GM21367 (cell line): Measurements from ENCODE around the gene CHRNA1.

Source experiments
- ATAC-seq: cut with Tn5 transposase; IDR thresholded peaks from one replicate; pipeline ENCODE4 v1.9.1; 2021; ENCODE audit not compliant: unreplicated experiment

Gene CHRNA1

DNA sequence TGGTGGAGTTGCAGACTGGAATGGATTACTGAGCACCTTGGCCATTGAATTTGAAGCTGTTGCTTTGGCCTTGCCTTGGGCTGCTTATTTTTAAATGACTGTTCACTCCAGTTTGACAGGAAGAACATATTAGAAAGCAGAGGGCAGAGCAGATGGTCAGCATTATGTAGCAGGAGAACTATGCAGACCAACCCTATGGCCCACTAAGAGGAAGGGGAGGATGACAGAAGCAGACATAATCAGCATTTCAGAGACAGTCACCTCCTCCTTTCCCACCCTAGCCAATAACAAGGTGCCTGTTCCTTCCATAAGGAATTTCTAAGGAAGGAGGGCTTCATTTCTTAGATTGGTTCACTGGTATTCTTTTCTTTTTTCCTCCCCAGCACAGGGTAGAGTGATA, 2.4 kb downstream of the CHRNA1 start:
- ATAC-seq: no peak

DNA sequence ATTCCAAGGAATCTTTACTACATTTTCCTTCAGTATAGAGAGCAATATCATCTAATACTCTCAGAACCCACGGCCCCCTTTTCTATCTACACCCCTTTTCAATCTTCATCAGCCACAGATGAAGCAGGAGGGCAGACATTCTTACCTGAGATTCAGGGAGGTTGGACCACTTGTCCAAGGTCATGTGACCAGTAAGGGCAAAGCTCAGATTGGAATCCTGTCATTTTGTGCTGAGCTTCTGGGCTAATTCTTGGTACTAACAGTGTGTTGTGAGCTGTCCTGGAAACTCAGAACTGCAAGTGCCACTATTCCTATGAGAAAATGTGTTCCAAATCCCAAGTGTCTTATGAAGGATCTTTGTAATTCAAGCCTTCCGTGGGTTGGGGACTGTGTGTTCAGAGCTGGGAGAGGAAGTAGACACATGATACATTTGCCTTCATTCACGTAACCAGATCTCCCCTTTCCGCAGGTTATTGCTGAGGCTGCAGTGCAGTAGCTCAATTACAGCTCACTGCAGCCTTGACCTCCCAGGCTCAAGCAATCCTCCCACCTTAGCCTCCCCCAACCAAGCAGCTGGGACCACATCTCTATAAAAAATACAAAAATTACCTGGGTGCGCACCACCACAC, 3.3 kb downstream of the CHRNA1 start:
- no peak for ATAC-seq

GRCh38 chr2:174759381-174760065, 4.7 kb downstream of the CHRNA1 start:
- no peak for ATAC-seq

GRCh38 chr2:174756743-174757142, 7.5 kb downstream of the CHRNA1 start:
- no peak for ATAC-seq

DNA sequence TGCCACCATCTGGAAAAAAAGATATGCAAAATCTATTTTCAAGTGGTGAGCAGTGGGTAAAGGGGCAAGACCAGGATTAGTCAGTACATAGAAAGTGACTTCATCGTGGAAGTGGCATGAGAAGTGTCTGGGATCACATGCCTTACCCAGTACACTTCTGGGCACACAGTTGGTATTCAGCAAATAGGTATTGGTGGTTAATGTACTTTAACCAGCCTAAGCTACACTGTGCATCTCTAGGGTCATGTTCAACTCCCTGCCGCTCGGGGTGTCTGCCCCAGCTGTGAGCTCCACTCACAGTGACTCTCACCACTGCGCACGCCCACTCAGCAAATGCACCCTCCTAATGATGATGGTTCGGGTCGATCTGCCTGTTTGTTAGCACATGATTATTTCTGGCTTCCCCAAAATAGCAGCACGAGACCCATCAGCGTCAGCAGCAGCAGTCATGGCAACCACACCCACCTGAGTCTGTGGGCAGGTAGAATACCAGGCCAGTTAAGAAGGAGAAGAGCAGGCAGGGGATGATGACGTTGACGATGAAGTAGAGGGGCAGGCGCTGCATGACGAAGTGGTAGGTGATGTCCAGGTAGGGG, 11.1 kb downstream of the CHRNA1 start:
- peak; percentile 36 for ATAC-seq

DNA sequence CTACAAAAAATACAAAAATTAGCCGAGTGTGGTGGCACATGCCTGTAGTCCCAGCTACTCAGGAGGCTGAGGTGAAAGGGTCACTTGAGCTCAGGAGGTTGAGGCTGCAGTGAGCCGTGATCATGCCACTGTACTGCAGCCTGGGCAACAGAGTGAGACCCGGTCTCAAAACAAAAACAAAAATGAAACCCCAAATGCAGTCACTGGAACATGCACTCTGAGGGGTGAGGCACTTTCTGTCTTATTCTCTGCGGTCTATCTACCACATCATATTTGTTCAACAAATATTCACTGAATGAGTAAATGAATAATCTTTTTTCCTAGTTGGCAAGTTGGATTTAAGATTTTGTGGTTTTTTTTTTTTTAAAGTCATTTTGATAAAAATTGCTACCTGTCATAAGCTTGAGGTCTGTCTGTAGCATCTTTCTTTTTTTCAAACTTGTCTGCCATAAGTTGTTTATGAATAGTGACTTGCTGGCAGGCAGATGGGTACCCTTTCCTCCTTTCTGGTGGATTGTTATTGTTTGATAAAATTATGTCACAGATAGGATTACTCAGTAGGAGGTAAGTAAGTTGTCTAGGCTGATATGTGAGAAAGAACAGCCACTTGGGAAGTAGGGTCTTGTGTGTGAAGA, 11.8 kb downstream of the CHRNA1 start:
- peak; percentile 70 for ATAC-seq

GRCh38 chr2:174750923-174751441, 13.3 kb downstream of the CHRNA1 start:
- peak; percentile 41 for ATAC-seq

DNA sequence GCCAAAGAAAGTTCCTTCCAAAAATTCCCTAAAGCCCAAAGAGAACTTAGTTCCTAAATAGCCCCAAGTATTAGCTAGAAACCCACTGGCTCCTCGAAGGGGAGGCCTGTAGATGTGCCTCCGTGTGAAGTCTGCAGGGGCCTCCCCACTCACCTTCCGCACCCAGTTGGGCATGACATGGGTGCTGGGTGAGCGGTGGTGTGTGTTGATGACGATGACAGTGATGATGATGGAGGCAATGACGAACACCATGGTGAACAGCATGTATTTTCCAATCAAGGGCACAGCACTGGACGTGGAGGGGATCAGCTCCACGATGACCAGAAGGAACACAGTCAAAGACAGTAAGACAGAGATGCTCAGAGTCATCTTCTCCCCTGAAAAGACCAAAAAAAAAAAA, 14.5 kb downstream of the CHRNA1 start:
- ATAC-seq: no peak

GRCh38 chr2:174748948-174749347, 15.3 kb downstream of the CHRNA1 start:
- ATAC-seq: no peak

DNA sequence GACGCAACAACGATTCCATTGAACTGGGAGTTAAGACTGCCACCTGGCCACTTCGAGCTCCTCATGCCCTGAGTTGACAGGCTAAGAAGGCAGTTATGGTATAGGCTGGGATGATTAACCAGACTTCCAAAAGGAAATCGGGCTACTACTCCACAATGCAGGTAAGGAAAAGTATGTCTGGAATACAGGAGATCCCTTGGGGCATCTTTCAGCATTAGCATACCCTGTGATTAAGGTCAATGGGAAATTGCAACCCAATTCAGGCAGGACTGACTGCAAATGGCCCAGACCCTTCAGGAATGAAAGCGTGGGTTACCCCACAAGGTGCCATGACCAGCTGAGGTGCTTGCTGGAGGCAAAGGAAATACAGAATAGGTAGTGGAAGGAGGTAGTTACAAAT, 19.1 kb downstream of the CHRNA1 start:
- ATAC-seq: no peak

- no peak for ATAC-seq
Observed at GRCh38 chr2:174744111-174744510, 20.2 kb downstream of the CHRNA1 start.

- ATAC-seq: no peak
Observed at GRCh38 chr2:174740721-174741120, 23.6 kb downstream of the CHRNA1 start.

- no peak for ATAC-seq
Observed at GRCh38 chr2:174738841-174739240, 25.4 kb downstream of the CHRNA1 start.

- no peak for ATAC-seq
Observed at GRCh38 chr2:174731546-174731945, 32.7 kb downstream of the CHRNA1 start.

DNA sequence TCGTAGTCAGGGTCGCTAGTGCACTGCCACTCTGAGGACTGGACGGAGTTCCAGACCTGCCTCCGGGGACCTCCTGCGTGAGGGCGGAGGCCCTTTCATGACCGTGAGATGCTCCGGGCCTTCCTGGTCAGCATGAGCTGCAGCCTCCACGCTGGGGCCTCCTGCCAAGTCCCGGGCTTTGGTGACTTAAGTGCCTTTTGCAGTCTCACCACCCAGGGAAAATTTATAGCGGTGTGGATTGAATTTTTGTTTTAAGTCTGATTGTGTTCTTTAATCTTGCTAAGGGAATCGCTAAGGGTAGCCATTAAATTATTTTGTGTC, 33.6 kb downstream of the CHRNA1 start:
- ATAC-seq: no peak

GRCh38 chr2:174729797-174730697, 34.2 kb downstream of the CHRNA1 start:
- no peak for ATAC-seq

GRCh38 chr2:174728096-174728495, 36.2 kb downstream of the CHRNA1 start:
- no peak for ATAC-seq

DNA sequence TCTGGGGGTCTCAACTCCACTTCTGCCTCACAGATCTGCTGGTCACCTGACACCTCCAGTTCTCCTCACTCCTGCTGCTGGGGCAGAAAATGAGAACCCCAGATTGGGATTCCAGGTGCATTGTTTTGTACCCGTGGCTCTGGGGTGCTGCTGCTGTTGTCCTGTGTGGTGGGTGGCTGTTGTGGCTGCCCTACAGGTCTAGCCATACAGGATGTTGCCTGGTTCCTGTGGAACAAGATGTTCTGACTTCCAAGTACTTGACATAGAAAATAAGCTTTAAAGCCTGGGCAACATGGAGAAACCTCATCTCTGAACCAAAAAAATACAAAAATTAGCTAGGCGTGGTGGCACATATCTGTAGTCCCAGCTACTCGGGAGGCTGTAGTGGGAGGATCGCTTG, 38.1 kb downstream of the CHRNA1 start:
- ATAC-seq: no peak

GRCh38 chr2:174722942-174723592, 41.2 kb downstream of the CHRNA1 start:
- ATAC-seq: no peak

GRCh38 chr2:174719016-174719415, 45.3 kb downstream of the CHRNA1 start:
- ATAC-seq: no peak
